HG03135 (cell line): ENCODE measurements around the gene TUBGCP2.

Source experiments
- ATAC-seq: cut with Tn5 transposase; IDR thresholded peaks from one replicate; pipeline ENCODE4 v1.9.1; 2021; ENCODE audit warnings: mild to moderate bottlenecking, moderate library complexity; ENCODE audit not compliant: unreplicated experiment

The TUBGCP2 gene

DNA sequence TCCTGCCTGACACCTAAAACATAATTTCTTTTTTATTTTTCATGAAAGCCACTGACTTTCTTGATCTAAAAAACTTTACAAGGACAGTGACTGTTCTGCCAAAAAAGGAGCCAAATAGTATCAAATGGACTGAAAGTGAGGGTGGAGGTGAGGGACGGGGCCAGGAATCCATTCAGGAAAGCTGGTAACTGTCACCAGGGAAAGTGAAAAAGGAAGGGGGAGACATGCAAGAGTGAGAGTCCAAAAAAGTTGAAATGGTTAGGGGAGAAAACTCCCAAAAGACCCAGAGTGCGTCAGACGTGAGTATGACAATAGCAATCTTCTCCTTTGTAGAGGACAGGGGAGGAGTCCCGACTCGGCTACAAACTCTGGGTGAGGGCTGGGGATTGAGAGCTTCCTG is 35.6 kb upstream of the TUBGCP2 start:
- no peak for ATAC-seq

- no peak for ATAC-seq
Measured at GRCh38 chr10:133343558-133343957, 34.9 kb upstream of the TUBGCP2 start.

GRCh38 chr10:133342942-133343341 is 34.3 kb upstream of the TUBGCP2 start:
- ATAC-seq: no peak

GRCh38 chr10:133341983-133342382 is 33.3 kb upstream of the TUBGCP2 start:
- ATAC-seq: no peak

GRCh38 chr10:133339708-133340380 is 31.2 kb upstream of the TUBGCP2 start:
- no peak for ATAC-seq

DNA sequence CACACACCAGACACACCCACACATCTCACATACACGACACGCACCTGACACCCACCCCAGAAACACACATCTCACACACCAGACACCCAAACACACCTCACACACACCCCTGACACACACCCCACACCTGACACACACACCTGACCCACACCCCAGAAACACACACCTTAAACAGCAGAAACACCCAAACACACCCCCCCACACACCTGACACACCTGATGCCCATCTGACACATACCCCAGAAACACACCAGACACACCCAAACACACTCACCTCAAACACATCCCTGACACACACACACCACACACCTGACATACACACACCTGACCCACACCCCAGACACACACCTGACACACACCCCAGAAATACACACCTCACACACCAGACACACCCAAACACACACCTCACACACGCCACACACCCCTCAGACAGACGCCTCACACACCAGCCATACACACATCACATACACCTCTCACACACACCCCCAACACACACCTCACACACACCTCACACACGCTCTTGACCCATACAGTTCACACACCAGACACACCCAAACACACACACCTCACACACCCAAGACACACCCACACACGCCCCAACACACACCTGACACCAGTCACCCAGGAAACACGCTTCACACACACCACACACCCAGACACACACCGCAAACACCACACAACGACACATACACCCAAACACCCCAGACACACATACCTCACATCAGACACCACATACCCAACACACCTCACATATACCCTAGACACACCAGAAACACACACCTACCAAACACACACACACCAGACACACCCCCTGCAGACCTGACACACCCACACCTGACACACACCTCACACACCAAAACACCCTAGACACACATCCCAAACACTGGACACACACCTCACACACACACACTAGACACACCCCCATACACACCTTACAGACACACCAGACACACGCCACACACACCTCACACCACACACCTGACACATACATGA is 29.7 kb upstream of the TUBGCP2 start:
- no peak for ATAC-seq

DNA sequence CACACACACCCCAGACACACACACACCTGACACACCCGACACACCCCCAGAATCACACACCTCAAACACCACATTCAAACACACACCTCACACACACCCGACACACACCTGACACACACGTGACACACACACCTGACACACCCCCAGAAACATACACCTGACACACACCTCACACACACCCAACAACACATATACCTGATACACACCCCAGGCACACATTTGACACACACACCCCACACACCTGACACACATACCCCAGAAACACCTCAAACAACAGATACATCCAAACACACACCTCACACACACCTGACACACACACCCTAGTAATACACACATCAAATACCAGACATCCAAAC is 28.7 kb upstream of the TUBGCP2 start:
- ATAC-seq: no peak

- ATAC-seq: no peak
Measured at GRCh38 chr10:133336577-133337369, 28.1 kb upstream of the TUBGCP2 start, which contains the start of gene CALY. Gene CALY (minus strand): TSS chr10:133336896. CDS start chr10:133328989, 7,907 bp downstream.

DNA sequence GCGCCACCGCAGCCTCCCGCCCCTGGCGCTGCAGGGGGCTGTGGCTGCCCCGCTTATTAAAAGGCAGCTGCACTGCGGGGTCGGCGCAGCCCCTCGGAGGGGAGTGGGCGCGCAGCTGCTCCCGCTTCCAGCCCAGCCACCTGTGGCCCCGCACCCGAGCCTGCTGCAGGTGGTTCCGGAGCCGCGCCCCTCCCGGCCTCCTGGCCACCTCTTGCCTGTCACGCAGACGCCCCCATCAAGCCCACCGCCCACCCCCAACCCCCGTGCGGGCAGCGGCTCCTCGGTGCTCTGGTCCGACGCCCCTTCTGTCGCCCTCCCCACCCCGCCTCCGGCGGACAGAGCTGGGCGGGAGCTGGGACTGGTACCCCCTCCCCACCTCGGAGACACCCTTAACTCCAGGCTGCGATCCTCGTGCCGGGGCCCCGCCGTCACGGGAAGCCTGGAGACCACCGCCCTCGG is 27.5 kb upstream of the TUBGCP2 start:
- no peak for ATAC-seq

GRCh38 chr10:133335246-133336117 is 26.8 kb upstream of the TUBGCP2 start:
- ATAC-seq: no peak

GRCh38 chr10:133334503-133335245 is 26.0 kb upstream of the TUBGCP2 start:
- ATAC-seq: no peak

- ATAC-seq: no peak
Measured at GRCh38 chr10:133332936-133333699, 24.4 kb upstream of the TUBGCP2 start.

GRCh38 chr10:133329491-133330202 is 21.0 kb upstream of the TUBGCP2 start:
- peak; percentile 67 for ATAC-seq

DNA sequence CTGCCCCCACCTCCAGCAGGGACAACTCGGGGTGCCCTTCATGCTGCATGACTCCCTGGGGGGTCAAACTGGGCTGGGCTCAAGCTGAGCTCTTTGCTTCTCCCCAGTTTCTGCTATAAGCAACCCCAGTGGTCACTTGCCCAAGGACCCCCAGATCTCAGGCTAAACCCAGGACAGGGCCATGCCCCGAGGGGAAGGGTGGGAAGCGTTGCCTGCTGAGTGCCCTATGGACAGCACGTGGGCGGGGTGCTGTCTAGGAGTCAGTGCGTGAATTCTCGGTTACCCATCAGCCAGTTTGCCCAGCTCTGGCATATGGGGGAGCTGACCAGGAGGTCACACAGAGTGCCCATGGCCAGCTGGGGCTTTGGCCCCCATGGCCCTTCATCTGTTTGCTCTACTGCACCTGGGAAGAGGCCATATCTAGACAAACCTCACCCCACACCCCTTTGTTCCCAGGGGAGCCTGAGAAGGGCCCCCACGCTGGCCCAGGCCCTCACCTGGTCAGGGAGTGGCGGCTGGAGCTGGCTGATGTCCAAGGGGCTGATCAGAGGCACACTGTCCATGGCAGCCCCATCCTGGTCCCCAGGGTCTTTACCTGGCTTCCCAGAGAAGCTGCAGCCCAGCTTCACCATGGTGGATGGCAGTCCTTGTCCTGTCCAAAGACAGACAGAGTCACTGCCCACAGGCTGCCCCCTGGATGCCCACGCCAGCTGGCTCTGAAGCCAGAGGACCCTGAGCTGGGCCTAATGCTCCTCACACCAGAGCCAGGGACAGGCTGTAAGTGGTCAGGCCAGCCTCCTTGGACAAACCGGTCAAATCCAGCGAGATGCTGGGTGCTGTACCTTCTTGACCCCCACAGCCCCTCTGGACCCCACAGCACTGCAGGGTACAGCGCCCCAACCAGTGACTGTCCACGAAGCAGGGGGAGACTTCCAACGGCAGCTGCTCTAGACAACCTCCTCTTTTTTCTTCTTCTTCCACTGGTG is 20.0 kb upstream of the TUBGCP2 start:
- no peak for ATAC-seq

GRCh38 chr10:133327651-133328357 is 19.1 kb upstream of the TUBGCP2 start:
- ATAC-seq: no peak
